Skeletal muscle satellite cell (primary cell): ENCODE data around the gene CLCN5.

Experiments
- H3K27me3 ChIP-seq: 2 replicates; pipeline ENCODE4 v1.7.0; 2013; ENCODE audit warnings: low read length; ENCODE audit not compliant: control insufficient read depth, insufficient read depth
- H3K36me3 ChIP-seq: 2 replicates; pipeline ENCODE4 v1.7.0; 2013; ENCODE audit warnings: mild to moderate bottlenecking, control low read depth, low read length; ENCODE audit not compliant: insufficient read depth
- H3K4me1 ChIP-seq: 2 replicates; pipeline ENCODE4 v1.7.0; 2013; ENCODE audit warnings: low read length; ENCODE audit not compliant: control insufficient read depth, insufficient read depth
- H3K4me2 ChIP-seq: 2 replicates; pipeline ENCODE4 v1.7.0; 2013; ENCODE audit warnings: mild to moderate bottlenecking, low read length
- H3K4me3 ChIP-seq: 2 replicates; pipeline ENCODE4 v1.7.0; 2013; ENCODE audit warnings: low read length
- H3K9ac ChIP-seq: 2 replicates; pipeline ENCODE4 v1.7.0; 2013; ENCODE audit warnings: mild to moderate bottlenecking, low read depth, low read length, moderate library complexity
- H3K9me3 ChIP-seq: replicated peaks from 2 replicates; pipeline ENCODE4 v1.7.0; 2013; ENCODE audit warnings: mild to moderate bottlenecking, control low read depth, low read length

CLCN5 gene

DNA sequence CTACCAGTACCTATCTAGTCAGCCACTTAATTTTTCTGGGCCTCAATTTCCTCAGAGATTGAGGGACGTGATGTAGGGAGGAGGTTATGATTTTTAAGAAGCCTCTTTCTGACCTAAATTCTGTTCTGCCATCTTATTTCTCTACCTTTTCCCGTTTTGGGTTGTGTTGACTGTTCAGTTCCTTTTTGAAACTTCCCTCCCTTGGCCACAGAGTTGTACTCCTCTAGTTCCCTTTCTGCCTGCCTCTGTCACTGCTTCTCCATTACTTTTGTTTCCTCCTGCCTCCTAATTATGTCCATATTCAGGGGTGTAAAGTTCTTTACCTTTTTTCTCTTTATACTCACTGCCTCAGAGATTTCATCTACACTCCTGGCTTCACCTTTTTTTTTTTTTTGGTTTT is 25.4 kb downstream of the CLCN5 start:
- Histone ChIP-seq H3K4me3 (no peak overlapping the region), H3K9me3 (no peaks in the 10 kb centered on the region), H3K36me3 (no peaks in the 10 kb centered on the region)

GRCh38 chrX:49949961-49950360 is 27.6 kb downstream of the CLCN5 start:
- Histone ChIP-seq H3K4me3 (no peak overlapping the region), H3K36me3 (no peaks in the 10 kb centered on the region), H3K4me2 (no peak overlapping the region), H3K4me1 (no peaks in the 10 kb centered on the region), H3K9ac (no peak overlapping the region), H3K27me3 (no peaks in the 10 kb centered on the region), H3K9me3 (no peaks in the 10 kb centered on the region)

More for the DNA sequence above, 25.4 kb downstream of the CLCN5 start:
- no peak overlapping the region for H3K4me2 ChIP-seq
- H3K9ac ChIP-seq, result no peak overlapping the region
- H3K27me3 ChIP-seq, result no peaks in the 10 kb centered on the region
- H3K4me1 ChIP-seq, result no peaks in the 10 kb centered on the region

DNA sequence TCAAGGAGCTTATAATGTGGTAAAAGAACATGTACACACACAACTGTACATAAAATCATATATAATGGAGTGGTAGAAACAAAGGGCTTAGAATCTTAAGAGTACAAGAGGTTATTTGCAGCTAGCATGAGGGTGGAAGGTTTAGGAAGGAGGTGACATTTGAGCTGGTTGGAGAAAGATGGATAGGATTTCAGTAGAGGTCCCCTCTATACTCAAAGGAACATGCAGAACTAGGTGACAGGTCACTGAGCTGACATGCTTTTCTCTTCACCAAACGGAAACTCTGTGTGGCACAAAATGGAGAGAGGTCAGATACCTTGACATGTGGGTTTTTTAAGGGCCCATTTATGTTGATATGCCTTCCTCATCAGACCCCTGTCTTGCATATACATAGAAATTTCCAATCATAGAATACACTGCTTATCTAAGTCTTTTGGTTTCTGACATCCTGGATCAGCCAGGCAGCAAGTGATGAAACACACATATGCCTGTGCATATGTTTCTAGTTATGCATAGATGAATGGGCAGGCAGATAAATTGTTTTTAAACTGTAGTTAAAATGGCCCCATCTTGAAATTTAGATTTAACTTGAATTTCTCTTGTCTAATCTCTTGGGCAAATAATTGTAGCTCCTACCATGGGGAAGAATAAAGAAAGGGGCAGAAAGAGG is 29.3 kb downstream of the CLCN5 start:
- Histone ChIP-seq H3K9ac (no peak overlapping the region), H3K9me3 (no peaks in the 10 kb centered on the region), H3K27me3 (no peaks in the 10 kb centered on the region), H3K4me3 (no peak overlapping the region), H3K36me3 (no peaks in the 10 kb centered on the region), H3K4me2 (no peak overlapping the region), H3K4me1 (no peaks in the 10 kb centered on the region)

DNA sequence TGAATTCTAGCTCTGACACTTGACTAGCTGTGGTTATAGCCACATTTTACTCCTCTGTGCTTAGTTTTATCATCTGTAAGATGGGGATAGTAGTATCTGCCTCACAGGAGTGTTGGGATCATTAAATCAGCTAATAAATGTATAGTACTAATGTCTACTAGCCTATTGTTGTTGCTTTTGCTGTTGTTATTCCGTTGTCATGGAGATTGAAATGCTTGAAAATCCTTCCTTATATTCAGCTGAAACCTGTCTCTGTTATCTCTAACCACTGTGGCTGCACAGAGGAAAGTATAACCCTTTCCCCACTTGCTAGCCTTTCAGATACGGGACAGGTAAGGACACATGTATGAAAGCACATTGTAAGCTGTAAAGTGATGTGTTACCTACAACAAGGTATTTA is 33.9 kb downstream of the CLCN5 start:
- Histone ChIP-seq H3K9ac (no peak overlapping the region), H3K4me1 (peaks cover 6% of the 10 kb centered on the region), H3K36me3 (no peaks in the 10 kb centered on the region), H3K4me2 (no peak overlapping the region), H3K9me3 (no peaks in the 10 kb centered on the region), H3K27me3 (no peaks in the 10 kb centered on the region), H3K4me3 (no peak overlapping the region)

DNA sequence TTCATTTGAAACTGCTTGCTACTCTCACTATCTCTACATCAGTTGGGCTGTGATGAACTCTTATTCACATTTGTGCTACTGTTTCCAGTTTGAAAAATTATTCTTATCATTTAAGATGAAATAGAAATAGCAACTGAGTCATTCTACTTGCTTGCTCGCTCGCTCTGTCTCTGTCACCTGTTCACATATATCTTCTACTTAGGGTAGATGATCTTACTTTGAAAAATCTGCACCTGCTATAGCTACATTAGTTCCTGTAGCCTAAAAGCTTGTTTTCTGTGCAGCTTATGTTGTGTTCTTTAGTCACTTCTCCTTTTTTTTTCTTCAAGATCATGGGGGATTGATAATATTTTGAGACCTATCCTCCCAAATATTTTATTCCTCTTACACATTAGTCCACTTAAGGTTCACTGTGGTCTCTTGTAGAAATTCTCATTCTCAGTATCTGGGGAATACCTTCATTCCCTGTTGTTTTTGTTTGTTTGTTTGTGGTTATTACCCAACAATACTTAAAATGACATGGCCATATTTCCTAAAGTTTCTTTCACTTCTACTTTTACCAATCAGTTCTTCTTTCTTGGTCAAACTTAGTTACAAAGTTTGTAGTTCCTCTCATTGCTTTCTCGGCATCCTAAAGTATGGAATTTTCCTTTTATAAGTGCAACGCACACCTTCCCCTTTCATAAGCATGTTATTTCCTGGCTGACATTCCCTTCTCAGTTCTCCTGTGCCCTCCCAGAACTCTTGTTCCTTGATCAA is 36.5 kb downstream of the CLCN5 start:
- H3K9me3 ChIP-seq, result no peaks in the 10 kb centered on the region
- peak overlapping the region; percentile 13 for H3K9ac ChIP-seq
- no peaks in the 10 kb centered on the region for H3K27me3 ChIP-seq
- no peak overlapping the region for H3K4me2 ChIP-seq
- no peaks in the 10 kb centered on the region for H3K36me3 ChIP-seq
- peaks cover 6% of the 10 kb centered on the region for H3K4me1 ChIP-seq
- no peak overlapping the region for H3K4me3 ChIP-seq

DNA sequence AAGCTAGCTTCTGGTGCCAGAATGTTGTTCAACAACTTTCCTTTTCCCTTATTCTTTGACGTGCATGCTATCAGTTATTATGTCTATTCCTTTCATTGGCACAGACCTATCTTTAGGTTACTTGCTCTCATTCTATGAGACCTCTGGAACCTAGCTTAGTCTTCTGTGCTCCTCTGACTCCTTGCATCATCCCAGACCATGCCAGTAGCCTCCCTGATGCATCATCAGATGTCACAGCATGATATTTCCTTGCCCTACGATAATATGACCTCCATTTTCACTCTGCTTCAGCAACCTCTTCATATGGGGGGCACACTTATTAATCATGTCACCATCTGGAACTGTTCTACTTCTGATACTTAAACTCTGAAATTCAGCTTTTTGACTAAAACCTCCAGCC is 37.2 kb downstream of the CLCN5 start:
- Histone ChIP-seq H3K36me3 (no peaks in the 10 kb centered on the region), H3K9ac (peak overlapping the region; percentile 13), H3K4me1 (peaks cover 6% of the 10 kb centered on the region), H3K27me3 (no peaks in the 10 kb centered on the region), H3K4me3 (no peak overlapping the region), H3K9me3 (no peaks in the 10 kb centered on the region), H3K4me2 (no peak overlapping the region)

GRCh38 chrX:49960061-49960460 is 37.7 kb downstream of the CLCN5 start:
- peaks cover 6% of the 10 kb centered on the region for H3K4me1 ChIP-seq
- no peak overlapping the region for H3K4me2 ChIP-seq
- H3K4me3 ChIP-seq, result no peak overlapping the region
- H3K27me3 ChIP-seq, result no peaks in the 10 kb centered on the region
- no peaks in the 10 kb centered on the region for H3K9me3 ChIP-seq
- no peak overlapping the region for H3K9ac ChIP-seq
- no peaks in the 10 kb centered on the region for H3K36me3 ChIP-seq

DNA sequence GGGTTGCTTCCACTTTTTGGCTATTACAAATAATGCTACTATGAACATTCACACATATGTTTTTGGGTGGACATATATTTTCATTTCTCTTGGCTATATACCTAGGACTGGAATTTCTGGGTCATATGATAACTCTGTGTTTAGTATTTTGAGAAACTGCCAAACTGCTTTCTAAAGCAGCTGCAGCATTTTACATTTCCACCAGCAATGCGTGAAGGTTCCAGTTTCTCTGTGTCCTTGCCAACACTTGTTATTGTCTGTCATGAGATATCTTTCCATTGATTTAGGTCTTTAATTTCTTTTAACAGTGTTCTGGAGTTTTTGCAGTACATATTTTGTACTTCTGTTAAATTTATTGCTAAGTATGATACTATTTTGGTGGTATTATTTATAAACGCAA is 48.3 kb downstream of the CLCN5 start:
- H3K4me3 ChIP-seq, result no peak overlapping the region

DNA sequence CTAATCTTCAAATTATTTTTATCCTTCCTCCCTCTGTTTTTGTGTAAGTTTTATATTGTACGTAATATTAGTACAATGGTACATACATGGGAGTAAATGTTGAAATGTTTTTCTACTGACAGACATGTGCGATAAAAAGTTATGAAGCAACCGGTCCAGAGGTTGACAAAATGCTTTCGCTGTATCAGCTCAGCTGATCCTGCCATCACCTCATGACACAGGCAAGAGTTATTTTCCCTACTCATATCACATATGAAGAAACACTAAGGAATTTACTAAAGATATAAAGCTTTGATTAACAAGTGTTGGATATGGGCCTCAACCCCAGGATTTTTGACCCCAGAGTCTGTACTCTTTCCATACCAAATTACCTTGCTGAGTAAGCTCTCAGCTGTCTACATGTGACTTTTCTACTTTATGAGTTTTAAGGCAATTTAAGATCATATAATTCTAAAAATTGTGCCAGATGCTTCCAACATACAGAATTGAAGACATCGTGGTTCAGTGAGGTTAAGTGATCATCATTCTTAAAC is 50.0 kb downstream of the CLCN5 start:
- Histone ChIP-seq H3K9ac (no peak overlapping the region), H3K4me1 (no peaks in the 10 kb centered on the region), H3K36me3 (no peaks in the 10 kb centered on the region), H3K9me3 (no peaks in the 10 kb centered on the region), H3K4me3 (no peak overlapping the region), H3K27me3 (no peaks in the 10 kb centered on the region), H3K4me2 (no peak overlapping the region)

More for the DNA sequence above, 48.3 kb downstream of the CLCN5 start:
- Histone ChIP-seq H3K4me2 (no peak overlapping the region), H3K9ac (no peak overlapping the region), H3K4me1 (no peaks in the 10 kb centered on the region), H3K27me3 (no peaks in the 10 kb centered on the region), H3K9me3 (no peaks in the 10 kb centered on the region), H3K36me3 (no peaks in the 10 kb centered on the region)

GRCh38 chrX:49976682-49977197 is 54.3 kb downstream of the CLCN5 start:
- H3K4me3 ChIP-seq, result no peak overlapping the region
- H3K9me3 ChIP-seq, result no peaks in the 10 kb centered on the region
- H3K36me3 ChIP-seq, result no peaks in the 10 kb centered on the region
- H3K9ac ChIP-seq, result no peak overlapping the region
- H3K27me3 ChIP-seq, result no peaks in the 10 kb centered on the region
- no peak overlapping the region for H3K4me2 ChIP-seq
- no peaks in the 10 kb centered on the region for H3K4me1 ChIP-seq

- Histone ChIP-seq H3K9ac (no peak overlapping the region), H3K36me3 (no peaks in the 10 kb centered on the region), H3K4me2 (no peak overlapping the region), H3K4me1 (no peaks in the 10 kb centered on the region), H3K27me3 (no peaks in the 10 kb centered on the region), H3K9me3 (no peaks in the 10 kb centered on the region), H3K4me3 (no peak overlapping the region)
Observed at GRCh38 chrX:49977319-49978090, 55.1 kb downstream of the CLCN5 start.
